Stimulated activated CD8-positive, alpha-beta memory T cell treated with anti-CD3 and anti-CD28 coated beads, Interleukin-12 subunit alpha, Interleukin-12 subunit beta, amount 100 ng/mL, for 24 hours (primary cell): Measurements from ENCODE around the gene ZNF688.
"Not testable (repeated sequence)": the region's sequence is repeated elsewhere in the genome, so short reads cannot be mapped to it uniquely, and the experiment has no call there.

ENCODE experiments used
- DNase-seq: peaks from one replicate; pipeline ENCODE4 v3.0.0-alpha.2; 2020; ENCODE audit errors: extremely low read depth

Gene ZNF688

DNA sequence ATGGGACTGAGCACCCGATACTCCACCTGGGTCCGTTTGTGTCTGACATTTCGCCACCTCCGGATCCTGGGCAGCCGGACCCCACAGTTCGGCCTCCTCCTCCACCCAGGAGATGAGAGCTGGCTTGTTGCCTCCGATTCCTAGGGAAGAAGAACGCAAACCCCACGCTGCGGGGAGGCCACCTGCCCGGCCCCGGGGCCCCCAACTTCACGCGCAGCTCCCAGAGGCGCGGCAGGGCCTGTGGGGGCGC, 13.9 kb downstream of the ZNF688 start:
- no peak for DNase-seq

DNA sequence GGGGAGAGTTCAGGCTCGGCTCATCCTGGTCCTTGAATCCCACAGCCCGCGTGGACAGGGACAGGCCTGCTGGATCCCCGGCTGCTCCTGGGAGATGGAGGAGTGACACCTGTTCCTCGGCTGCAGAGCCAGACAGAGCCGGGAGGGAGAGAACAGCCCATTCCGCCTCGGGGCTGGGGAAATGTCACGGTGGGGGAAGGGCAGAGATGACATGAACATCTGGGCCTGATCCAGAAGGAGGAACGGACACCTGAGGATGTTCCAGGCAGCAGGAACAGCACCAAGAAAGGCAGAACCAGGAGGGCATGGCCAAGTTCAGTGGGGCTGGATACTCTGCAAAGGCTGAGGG, 15.4 kb downstream of the ZNF688 start:
- no peak for DNase-seq

DNA sequence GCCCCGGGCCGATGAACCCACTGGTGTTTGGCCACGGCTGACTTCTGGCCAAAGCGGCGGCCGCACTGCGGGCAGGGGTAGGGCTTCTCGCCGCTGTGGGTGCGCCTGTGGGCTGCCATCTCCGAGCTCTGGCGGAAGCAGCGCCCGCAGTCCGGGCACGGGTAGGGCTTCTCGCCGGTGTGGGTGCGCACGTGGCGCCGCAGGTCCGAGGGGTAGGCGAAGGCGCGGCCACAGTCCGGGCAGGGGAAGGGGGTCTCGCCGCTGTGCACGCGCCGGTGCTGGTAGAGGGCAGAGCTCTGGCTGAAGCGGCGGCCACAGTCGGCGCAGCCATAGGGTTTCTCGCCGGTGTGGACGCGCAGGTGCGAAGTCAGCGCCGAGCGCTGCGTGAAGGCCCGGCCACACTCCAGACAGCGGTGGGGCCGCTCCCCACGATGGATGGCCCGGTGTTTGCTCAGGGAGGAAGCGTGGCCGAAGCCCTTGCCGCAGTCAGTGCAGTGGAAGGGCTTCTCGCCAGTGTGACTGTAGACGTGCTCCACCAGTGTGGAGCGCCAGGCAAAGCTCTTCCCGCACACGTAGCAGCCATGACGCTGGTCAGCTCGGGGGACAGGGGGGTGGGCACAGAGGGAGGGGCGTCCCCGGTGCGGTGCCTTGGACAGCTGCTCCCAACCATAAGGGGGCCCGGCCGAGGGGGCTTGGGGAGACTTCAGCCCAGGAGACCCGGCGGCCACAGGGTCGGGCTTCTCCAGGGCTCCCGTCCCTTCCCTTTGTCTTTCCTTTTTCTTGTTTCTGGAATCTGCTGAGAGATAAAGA, 16.0 kb downstream of the ZNF688 start:
- DNase-seq = no peak

DNA sequence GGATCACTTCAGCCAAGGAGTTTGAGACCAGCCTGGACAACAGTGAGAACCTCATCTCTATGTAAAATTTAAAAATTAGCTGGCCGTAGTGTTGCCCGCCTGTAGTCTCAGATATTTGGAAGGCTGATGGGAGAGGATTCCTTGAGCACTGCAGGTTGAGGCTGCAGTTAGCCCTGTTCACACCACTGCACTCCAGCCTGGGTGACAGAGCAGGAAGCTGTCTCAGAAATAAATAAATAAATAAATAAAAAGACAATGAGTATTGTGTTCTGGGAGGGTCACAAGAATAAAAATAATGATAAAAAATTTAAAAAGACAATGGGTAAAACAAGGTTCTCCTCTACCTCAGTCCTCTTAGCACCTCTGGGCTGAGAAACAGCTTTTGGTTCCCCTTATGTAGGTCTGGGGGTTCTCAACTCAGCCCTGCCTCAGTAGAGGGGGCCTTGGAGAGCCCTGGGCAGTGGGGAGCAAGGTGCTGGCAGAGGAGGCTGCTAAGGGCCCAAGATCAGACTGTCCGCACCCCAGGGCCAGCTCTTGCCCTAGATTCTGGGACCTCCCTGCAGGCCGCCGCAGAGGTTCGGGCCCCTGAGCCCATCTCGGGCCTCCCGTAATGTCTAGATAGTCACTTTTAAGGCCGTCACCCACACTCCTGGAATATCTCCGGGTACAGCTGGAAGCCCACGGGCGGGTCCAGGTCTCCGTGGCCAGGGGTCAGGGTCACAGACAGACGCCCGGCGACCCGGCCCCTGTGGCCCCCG, 16.8 kb downstream of the ZNF688 start:
- DNase-seq = no peak

DNA sequence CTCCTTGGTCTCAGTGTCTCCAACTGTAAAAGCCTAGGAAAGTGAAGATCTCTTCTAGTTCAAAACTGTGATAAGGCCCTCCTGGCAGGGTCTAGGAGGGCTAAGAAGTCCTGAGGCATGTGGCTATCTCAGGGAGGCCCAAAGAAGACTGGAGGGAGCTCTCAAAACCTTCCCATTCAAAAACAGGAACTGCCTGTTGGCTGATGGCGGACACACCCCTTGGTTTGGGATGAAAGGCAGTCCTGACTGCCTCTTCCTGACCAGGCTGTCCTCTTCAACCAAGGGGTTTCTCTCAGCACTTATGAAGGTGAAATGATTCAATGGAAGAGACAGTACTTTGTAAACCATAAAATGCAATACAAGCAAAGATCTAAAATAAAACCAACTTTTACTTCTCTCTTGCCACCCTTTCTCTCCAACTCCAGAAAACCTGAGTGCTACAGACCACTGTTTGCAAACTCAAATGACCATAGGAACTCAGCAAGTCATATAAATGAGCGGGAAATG, 18.1 kb downstream of the ZNF688 start:
- no peak for DNase-seq

DNA sequence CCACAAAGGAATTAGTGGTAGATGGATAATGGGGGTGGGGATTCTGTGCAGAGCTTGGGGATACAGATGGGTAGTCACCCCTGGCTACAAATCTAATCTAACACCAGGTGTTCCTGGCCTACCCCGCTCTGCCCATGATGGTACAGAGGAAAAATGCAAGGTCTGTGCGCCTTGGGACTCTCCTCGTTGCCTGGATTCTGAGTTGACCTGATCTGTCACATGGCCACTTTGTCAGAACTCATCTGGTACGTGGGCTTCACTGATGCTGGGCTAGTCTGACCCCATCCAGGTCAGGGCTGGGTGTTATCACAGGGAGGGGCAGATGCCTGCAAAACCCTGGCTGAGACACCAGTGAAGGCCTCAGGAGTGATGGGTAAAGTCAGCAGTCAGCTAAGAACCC, 18.6 kb downstream of the ZNF688 start:
- no peak for DNase-seq

DNA sequence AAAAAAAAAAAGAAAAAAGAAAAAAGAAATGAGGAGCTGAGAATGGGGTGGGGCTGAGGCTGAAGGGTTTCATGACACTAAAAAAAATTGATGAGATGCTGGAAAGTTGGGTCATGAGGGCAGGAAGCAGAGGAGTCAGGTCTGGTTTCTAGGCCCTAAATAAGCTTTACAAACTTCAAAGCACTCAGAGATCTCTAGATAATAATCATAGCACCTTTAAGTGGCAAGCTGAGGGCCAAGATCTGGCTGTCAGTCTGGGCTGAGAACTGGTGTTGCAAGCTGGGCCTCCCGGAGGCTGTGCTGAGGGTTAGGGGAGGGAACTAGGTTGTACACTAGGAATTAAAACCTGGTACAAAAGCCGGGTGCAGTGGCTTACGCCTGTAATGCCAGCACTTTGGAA, 19.7 kb downstream of the ZNF688 start:
- no peak for DNase-seq

DNA sequence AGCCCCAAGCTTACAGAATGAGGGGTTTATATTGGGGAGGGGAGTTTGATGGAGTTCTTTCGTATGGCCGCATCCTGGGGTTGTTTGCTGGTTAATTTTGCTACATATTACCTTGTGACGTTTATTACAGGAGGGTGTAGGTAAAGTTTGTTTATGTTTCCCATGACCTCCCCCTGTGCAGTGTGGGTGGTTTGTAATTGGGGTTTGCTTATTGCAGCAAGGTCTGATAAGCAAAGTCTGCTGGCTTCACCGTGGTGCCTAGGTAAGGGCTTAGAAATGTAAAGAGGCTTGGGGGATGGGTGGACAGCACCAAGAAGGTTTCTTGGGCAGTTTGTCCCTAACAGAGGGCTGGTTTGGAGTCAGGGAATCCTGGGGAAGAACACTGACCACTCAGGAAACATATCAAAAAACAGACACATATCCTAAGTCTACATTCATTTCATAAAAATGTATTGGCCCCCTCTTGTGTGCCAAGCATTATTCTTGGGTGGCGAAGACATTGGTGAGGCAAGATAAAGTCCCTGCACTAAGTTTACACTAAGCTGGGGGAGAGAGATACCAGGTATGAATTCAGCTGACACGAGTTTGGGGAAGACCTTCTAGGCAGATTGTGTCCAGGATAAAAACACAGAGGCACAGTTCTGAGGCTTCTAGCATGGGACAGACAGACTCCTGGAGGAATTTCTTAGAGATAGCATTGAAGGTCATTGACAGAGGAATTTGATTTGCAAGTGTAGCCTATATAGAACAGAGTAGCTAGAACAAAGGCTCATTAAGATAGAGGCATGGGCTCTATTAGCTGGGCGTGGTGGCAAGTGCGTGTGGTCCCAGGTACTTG, 22.9 kb downstream of the ZNF688 start:
- DNase-seq = no peak

DNA sequence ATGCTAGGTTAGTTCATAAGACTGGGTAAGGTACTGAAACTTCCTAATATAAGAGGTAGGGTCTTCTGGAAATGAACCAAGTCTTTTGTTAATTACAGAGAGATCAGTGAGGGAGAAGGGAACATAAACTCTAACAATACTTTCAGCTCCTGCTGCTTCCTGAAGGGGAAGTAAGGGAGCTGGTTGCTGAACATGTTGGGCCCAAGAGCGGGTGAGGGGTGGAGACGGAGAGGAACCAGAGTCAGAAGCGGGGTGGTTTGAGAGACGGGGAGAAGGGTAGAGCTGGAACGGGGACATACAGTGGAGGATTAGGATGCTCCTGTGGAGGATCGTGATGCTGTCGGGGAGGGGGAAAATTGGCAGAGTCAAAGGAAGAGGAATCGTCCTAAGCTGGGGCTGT, 25.4 kb downstream of the ZNF688 start:
- no peak for DNase-seq

DNA sequence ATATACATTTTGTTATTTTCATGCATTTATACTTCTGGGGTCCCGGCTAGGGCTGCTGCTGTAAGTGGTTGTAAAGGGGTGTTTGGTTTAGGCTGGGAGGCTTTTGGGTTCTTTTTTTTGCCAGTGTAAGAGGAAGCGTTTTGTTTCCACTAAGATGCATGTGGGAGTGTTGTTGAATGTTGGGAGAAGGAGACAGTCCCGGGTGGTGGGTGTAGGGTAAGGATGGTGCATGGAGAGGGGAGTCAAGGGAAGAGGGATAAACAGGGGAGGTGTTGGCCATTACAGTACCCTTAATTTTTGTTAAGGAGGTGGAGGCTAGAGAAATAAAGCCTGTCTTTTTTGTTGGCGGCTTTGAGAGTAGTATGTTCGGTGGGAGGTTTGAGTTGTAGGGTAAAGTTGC, 28.4 kb downstream of the ZNF688 start:
- DNase-seq = no peak

DNA sequence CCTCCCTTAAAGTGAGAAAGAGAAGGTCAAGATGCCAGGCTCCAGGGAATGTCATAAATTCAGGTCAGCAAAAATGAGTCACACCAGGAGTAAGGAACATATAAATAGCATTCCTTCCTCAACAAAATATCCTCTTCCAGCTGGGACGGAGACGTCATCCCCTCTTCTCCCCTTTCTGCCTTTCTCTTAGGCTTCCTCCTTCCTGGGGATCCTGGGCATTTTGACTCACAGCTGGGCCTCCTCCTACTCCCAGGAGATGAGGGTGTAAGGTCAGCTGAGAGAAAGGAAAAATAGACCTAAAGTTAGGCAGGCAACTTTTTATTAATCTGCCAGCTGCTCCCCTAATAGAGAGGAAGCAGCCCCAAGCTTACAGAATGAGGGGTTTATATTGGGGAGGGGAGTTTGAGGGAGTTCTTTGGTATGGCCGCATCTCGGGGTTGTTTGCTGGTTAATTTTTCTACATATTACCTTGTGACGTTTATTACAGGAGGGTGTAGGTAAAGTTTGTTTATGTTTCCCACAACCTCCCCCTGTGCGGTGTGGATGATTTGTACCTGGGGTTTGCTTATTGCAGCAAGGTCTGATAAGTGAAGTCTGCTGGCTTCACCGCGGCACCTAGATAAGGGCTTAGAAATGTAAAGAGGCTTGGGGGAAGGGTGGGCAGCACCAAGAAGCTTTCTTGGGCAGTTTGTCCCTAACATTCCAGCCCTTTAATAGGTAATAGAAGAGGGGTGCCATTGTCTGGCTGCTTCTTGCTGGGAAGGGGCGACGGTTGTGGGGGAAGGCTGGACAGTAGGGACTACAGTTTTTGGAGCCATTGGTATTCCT, 29.8 kb downstream of the ZNF688 start:
- no peak for DNase-seq

DNA sequence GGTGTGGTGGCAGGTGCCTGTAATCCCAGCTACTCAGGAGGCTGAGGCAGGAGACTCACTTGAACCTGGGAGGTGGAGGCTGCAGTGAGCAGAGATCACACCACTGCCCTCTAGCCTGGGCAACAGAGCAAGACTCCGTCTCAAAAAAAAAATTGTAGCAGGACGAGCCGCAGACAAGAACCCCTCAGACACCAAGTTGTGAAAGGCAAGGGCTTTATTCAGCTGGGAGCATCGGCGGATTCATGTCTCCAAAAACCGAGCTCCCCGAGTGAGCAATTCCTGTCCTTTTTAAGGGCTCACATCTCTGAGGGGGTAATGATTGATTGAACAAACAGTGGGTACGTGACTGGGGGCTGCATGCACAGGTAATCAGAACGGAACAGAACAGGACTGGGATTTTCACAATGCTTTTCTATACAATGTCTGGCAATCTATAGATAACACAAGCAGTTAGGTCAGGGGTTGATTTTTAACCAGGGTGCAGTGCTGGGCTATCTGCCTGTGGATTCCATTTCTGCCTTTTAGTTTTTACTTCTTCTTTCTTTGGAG, 30.5 kb downstream of the ZNF688 start:
- not testable (repeated sequence) for DNase-seq

DNA sequence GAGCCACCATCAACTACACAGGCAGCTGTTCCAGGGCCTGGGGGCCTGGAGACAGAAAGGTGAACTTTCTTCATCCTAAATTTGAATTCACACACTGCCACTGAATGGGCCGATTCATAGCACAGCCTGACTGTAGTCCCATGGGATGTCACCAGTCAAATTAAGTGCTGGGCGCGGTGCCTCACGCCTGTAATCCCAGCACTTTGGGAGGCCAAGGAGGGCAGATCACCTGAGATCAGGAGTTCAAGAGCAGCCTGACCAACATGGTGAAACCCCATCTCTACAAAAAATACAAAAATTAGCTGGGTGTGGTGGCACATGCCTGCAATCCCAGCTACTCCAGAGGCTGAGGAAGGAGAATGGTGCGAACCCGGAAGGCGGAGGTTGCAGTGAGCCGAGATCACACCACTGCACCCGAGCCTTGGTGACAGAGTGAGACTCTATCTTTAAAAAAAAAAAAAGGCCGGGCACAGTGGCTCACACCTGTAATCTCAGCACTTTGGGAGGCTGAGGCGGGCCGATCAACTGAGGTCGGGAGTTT, 31.5 kb downstream of the ZNF688 start:
- not testable (repeated sequence) for DNase-seq

DNA sequence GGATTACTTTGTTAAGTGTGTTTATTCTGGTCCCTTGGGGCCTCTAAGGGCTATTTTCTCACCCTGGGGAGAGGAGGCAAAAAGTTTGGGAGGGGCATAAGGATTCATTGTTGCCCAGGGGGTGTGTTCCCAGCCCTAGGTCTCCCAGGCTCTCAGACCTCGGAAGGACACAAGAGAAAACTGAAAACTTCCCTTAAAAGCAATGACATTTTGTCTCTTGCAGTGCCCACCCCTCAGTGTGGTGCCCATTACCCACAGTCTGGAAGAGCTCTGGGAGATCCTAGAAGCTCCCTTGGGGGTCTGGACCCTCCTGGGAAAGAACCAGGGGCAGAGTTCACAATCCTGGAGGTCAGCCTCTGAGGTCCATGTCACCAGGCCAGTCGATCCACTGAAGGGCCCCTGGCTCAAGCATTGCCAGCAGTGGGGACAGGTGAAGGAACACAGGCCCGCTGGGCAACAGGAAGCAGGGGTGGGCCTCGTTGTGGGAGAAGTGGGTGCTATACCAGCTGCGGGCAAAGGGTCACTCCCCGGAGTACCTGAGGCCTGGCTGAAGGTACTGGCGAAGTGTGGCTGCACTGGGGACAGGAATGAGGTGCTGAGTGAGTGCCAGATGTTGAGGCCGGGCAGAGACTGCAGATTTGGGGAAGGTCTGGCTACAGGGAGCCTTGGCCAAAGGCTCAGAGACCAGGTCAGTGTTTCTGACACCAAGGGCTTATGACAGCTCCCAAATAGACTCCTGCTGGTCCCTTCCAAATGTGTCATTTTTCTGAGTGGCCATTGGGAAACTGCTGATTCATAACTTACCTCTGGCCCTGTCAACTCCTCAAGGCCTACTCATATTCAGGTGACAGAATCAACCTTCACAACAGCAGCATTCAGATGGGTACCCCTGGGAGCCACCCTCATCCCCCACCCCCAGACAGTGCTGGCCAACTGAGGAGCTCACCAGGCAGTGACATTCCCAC, 32.2 kb downstream of the ZNF688 start:
- no peak for DNase-seq

DNA sequence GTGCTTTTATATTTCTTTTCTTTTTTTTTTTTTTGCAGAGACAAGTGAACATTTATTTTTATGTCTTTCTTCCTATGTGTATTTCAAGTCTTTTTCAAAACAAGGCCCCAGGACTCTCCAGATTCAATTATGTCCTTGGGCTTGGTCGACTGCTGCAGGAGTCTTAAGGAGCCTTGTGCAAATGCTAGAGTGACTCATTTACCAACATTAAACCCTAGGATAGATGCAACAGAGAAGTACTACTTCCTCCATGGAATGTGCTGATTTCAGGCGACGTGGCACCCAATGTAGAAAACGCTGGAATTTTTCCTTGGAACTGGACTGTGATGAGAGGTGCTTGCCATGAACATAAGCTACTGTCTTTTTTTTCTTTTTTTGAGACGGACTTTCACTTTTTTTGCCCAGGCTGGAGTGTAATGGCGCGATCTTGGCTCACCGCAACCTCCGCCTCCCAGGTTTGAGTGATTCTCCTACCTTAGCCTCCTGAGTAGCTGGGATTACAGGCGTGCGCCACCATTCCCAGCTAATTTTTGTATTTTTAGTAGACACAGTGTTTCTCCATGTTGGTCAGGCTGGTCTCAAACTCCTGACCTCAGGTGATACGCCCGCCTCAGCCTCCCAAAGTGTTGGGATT, 35.0 kb downstream of the ZNF688 start:
- not testable (repeated sequence) for DNase-seq

DNA sequence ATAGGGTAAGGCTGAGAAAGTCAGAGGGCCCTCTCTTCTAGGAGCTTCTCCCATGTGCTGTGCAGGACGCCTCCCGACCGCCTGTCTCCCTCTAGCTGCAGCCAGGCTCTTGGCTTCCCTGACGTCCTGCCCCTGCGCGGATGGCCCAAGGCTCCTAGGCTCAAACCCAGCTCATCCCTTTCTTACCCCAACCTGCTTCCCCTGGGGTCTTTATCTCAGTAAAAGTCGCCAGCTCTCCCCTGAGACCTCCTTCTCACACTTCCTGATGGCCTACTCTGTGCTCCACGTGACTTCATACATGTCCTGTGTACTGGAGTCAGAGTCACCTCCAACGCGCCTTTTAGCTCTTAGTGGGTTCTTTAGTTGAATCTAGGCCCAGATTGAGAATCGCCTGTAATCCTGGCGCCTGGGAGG, 35.7 kb downstream of the ZNF688 start:
- DNase-seq = peak; percentile 35

DNA sequence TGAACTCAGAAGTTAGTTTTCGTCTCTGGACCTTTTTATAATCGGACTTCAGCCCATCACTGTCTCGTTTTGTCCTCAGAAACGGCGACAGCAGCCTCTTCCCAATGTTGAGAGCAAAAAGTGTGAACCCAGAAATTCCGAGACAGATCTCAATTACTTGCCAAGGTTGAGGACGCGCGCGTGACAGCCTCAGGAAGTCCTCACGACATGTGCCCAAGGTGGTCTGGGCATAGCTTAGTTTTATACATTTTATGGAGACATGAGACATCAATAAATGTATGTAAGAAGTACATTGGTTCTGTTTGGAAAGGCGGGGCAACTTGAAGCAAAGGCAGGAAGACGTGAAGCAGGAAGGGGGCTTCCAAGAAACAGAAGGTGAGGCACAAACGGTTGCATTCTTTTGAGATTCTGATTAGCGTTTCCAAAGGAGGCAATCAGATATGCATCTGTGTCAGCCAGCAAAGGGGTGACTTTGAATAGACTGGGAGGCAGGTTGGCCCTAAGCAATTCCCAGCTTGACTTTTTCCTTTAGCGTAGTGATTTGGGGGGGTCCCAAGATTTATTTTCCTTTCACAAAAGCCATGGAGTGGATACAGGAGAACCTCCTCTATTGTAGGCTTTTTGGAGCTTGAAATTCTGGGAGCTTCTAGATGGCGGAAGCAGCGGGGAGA, 36.3 kb downstream of the ZNF688 start:
- no peak for DNase-seq

DNA sequence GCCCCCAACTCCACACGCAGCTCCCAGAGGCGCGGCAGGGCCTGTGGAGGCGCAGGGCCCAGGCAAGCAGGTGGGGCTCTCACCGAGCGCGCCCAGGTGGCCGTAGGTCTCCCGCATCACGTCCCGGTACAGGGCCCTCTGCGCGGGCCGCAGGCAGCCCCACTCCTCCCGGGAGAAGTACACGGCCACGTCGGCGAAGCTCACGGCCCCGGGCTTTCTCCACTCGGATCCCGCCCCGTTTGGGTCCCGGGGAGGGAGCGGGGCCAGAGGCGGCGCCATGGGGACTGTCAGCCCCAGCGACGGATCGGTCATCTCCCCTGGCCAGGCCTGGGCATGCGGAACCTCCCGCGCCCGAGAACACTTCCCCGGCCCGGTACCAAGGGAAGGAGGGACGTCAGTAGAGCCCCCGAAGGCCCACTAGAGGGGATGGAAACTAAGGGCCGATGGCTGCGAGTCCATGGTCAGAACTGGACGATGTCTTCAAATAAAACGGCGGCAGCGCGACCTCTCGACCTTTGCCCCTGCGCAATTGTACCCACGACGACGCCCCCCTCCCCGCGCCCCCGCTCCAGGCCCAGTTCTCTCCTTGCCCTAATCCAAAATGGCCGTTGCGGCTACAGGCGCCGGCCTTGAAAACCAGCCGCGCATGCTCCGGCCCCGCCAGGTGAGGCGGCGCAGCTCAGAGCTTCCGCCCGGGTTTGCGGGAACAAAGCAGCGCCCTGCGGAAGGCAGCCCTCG, 37.0 kb downstream of the ZNF688 start, which contains the start of gene ZNF747:
ZNF747 (minus strand) TSS at position 491 of the 738 bp plus-strand sequence; CDS start at position 312, 179 bp downstream.
- DNase-seq = peak; percentile 75
